PFSK-1 (cell line): ENCODE data around the gene DCTPP1.

Experiments used
- FOXP2 ChIP-seq: optimal IDR thresholded peaks from 2 replicates; pipeline ENCODE3; 2011; ENCODE audit warnings: borderline replicate concordance, control low read depth, inconsistent platforms; ENCODE audit not compliant: insufficient read depth; ENCODE audit errors: extremely low read length, extremely low read depth
- POLR2AphosphoS5 ChIP-seq: IDR thresholded peaks from 2 replicates; pipeline ENCODE4 v1.6.1; 2012; ENCODE audit warnings: low read depth, mild to moderate bottlenecking, control low read depth, low read length, moderate library complexity
- SIN3A ChIP-seq: IDR thresholded peaks from 2 replicates; pipeline ENCODE4 v1.6.1; 2012; ENCODE audit warnings: mild to moderate bottlenecking, low read length, moderate library complexity, borderline replicate concordance; ENCODE audit not compliant: insufficient read depth
- TAF1 ChIP-seq: IDR thresholded peaks from 2 replicates; pipeline ENCODE4 v1.6.1; 2012; ENCODE audit warnings: low read length, control low read depth, borderline replicate concordance; ENCODE audit not compliant: insufficient read depth
- TF ChIP-seq, protein P1 (sequence below), 2 experiments: IDR thresholded peaks; 2 replicates each; pipeline versions ENCODE4 v1.6.1 to v1.8.0; 2011 to 2012; ENCODE audit warnings: low read depth in 2 of 2, low read length in 2 of 2, control low read depth in 1 of 2, inconsistent platforms in 1 of 2, mild to moderate bottlenecking in 1 of 2, moderate library complexity in 1 of 2; ENCODE audit not compliant: insufficient read depth in 1 of 2

Gene DCTPP1

GRCh38 chr16:30381291-30382041 is 48.4 kb downstream of the DCTPP1 start:
- TF ChIP-seq SIN3A = no peak
- 0 out of 2 replicates have a peak, but pooled peaks have one; percentile 27 for TF ChIP-seq POLR2AphosphoS5

DNA sequence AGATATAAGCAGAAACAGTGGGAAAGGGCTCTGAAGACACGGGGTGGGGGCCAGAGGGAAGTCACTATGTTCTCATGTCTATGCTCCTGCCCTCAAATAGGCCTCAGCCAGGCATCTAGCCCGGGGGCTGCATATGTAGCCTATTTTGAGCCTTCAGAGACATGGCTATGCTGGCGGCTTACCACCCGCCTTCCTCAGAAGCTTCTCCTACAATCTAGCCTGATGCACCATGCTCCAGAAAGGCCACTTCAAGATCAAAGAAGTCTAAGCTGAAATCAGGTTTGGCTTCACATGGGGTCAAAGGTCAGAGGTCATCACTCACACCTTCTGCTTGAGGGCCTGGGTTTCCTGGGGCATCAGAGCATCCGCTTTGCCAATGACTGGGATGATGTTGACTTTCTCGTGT is 49.0 kb downstream of the DCTPP1 start:
- no peak for TF ChIP-seq FOXP2
- no peak for TF ChIP-seq POLR2AphosphoS5
- no peak for TF ChIP-seq SIN3A
- TF ChIP-seq, protein P1, sequence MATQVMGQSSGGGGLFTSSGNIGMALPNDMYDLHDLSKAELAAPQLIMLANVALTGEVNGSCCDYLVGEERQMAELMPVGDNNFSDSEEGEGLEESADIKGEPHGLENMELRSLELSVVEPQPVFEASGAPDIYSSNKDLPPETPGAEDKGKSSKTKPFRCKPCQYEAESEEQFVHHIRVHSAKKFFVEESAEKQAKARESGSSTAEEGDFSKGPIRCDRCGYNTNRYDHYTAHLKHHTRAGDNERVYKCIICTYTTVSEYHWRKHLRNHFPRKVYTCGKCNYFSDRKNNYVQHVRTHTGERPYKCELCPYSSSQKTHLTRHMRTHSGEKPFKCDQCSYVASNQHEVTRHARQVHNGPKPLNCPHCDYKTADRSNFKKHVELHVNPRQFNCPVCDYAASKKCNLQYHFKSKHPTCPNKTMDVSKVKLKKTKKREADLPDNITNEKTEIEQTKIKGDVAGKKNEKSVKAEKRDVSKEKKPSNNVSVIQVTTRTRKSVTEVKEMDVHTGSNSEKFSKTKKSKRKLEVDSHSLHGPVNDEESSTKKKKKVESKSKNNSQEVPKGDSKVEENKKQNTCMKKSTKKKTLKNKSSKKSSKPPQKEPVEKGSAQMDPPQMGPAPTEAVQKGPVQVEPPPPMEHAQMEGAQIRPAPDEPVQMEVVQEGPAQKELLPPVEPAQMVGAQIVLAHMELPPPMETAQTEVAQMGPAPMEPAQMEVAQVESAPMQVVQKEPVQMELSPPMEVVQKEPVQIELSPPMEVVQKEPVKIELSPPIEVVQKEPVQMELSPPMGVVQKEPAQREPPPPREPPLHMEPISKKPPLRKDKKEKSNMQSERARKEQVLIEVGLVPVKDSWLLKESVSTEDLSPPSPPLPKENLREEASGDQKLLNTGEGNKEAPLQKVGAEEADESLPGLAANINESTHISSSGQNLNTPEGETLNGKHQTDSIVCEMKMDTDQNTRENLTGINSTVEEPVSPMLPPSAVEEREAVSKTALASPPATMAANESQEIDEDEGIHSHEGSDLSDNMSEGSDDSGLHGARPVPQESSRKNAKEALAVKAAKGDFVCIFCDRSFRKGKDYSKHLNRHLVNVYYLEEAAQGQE (IDR thresholded peaks at IDR 0.05; ENCODE audit: insufficient read depth in 1 of 2, low read depth in 2 of 2, low read length in 2 of 2) = no peak
- no peak for TF ChIP-seq TAF1

DNA sequence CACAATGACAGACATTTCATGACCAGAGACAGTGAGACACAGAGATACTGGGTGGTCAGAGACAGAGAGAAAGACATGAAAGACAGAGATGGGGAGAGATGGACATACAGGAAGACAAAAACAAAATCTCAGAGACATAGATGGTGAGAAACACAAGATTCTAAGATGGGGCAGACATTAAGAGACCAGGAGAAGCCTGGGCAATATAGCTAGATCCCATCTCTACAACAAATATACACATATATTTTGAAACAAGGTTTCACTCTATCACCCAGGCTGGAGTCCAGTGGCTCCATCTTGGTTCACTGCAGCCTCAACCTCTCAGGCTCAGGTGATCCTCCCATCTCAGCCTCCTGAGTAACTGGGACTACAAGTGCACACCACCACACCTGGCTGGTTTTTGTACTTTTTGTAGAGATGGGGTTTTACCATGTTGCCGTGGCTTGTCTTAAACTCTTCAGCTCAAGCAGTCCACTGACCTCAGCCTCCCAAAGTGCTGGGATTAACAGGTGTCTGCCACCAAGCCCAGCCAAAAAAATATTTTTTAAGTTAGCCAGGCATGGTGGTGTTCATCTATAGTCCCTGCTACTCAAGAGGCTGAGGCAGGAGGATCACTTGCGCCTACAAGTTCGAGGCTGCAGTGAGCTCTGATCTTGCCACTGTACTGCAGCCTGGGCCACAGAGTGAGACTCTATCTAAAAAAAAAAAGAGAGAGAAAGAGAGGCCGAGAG is 49.6 kb downstream of the DCTPP1 start:
- TF ChIP-seq TAF1 (no peak), SIN3A (no peak), FOXP2 (no peak), POLR2AphosphoS5 (no peak)
- TF ChIP-seq, protein P1 (IDR thresholded peaks at IDR 0.05; ENCODE audit: insufficient read depth in 1 of 2, low read depth in 2 of 2, low read length in 2 of 2) = no peak

GRCh38 chr16:30379158-30379783 is 50.6 kb downstream of the DCTPP1 start:
- TF ChIP-seq, protein P1 (IDR thresholded peaks at IDR 0.05; ENCODE audit: insufficient read depth in 1 of 2, low read depth in 2 of 2, low read length in 2 of 2) = no peak
- TF ChIP-seq POLR2AphosphoS5 = no peak
- TF ChIP-seq SIN3A = no peak

GRCh38 chr16:30378236-30379157 is 51.3 kb downstream of the DCTPP1 start:
- TF ChIP-seq, protein P1 (IDR thresholded peaks at IDR 0.05; ENCODE audit: insufficient read depth in 1 of 2, low read depth in 2 of 2, low read length in 2 of 2) = no peak
- peak; percentile 91 for TF ChIP-seq TAF1
- no peak; the same call in 1 of the 2 replicates for TF ChIP-seq SIN3A
- TF ChIP-seq POLR2AphosphoS5 = peak; percentile 84
- peak; percentile 68 for TF ChIP-seq FOXP2
